Inflammatory macrophage treated with lipopolysaccharide for 4 hours (primary cell): ENCODE results near the gene SIGLECL1.

ENCODE experiments used
- DNase-seq: peaks from one replicate; pipeline ENCODE4 v3.0.0-alpha.2; 2020

SIGLECL1 gene

DNA sequence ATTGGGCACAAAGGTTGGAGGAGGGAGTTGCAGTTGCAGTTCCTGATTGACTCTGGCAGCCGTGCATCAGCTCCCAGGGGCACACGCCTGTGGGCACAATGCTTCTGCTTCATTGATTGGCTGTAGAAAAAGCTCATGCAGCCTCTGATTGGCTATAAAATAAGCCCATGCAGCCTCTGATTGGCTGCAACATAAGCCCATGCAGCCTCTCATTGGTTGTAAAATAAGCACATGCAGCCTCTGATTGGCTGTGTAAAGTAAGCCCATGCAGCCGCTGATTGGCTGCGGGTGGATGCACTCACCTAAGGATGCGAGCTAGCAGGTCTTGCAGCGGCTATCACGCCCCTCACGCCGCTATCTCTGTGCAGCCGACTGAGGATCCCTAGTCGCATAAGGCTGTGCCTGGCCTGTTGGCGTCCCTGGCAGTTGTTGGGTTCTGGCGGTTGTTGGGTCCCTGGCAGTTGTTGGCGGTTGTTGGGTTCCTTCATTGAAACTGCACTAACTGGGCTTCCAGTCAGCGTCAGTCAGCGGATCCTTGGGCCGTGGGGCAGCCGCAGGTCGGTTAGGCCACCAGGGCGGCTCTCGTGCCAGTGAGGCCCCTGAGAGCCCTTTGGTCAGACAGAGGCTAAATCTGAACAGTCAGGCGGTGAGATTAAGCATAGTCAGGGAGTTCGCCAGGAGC, at the start of gene SIGLECL1:
TSS of gene SIGLECL1 (plus strand) at position 295 of the 682 bp plus-strand sequence. CDS start 12,993 bp downstream, outside the sequence.
- DNase-seq: no peak

- DNase-seq: no peak
These were observed 49.2 kb upstream of the SIGLECL1 start for GRCh38 chr19:51201712-51202111.

DNA sequence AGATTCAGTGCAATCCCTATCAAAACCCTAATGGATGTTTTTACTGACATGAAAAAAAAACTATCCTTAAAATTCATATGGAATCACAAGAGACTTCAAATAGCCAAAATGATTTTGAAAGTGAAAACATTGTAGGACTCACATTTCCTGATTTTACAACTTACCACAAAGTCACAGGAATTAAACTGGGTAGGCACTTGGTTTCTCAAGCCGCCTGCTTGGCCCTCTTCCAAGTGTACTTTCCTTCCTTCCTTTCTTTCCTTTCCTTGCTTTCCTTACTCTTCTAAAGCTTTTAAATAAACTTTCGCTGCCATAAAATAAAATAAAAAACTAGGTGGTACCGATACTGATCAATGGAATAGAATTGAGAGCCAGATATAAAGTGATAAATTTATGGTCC, 47.0 kb upstream of the SIGLECL1 start:
- peak; percentile 83 for DNase-seq

- no peak for DNase-seq
These were observed 46.6 kb upstream of the SIGLECL1 start for GRCh38 chr19:51204321-51204720.

DNA sequence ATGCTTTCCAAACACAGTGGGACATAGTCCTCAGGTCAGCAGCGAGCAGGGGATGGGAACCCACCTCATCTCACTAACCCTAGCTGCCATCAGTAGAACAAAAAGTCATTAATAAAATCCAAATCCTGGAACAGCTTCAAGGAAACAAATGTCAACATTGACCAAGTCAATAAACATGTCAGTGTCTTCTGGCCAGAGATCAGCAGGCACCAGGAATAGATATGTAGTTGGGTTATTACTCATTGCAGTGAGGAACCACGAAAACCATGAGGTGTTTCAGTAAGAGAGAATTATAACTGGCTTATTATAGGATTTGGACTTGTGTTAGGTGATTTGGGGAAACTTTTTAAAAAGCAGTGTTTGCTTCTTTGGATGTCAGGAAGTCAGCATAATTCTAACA, 43.1 kb upstream of the SIGLECL1 start:
- DNase-seq: no peak

DNA sequence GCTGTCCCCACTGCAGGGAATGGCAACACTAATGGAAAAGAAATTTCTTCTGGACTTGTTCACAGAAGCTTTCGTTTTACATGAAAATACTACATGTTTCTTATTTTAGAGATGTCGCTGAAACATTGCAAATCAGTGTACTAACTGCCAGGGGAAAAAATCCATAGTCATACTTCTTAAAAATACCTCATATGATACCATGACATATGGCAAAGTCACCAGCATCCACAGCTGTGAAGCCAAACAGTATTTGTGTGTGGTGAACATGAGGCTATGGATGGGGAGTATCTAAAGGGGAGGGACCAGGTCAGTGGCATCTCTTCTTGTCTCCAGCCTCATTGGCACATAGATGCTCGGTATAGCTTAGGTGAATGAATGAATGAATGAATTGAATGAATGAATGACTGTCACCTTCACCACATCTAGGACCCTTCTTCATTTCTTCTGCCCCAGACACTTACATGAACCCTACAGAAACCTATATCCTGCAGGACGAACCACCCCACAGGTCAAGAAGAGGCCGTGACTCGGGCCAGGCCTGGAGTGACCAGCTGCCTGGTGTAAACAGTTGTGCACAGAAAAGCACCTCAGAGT, 40.6 kb upstream of the SIGLECL1 start:
- DNase-seq: no peak

DNA sequence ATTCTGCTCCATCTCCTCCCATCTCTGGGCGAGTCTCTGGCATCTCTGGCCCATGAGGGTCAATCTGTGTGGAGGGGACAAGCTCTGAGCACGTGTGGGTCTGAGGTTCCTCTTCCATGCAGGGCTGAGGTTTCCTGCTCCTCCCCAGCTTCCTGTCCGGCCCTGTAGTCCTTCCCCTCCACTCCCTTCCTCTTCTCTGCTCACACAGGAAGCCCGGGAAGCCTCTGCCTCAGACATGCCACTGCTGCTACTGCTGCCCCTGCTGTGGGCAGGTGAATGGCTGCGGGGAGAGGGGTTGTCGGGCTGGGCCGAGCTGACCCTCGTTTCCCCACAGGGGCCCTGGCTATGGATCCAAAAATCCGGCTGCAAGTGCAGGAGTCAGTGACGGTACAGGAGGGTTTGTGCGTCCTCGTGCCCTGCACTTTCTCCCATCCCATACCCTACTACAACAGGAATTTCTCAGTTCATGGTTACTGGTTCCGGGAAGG, 40.0 kb upstream of the SIGLECL1 start:
- peak; percentile 75 for DNase-seq

- no peak for DNase-seq
These were observed 39.0 kb upstream of the SIGLECL1 start for GRCh38 chr19:51211833-51212232.

GRCh38 chr19:51219307-51219706, 31.6 kb upstream of the SIGLECL1 start:
- DNase-seq: peak; percentile 80

DNA sequence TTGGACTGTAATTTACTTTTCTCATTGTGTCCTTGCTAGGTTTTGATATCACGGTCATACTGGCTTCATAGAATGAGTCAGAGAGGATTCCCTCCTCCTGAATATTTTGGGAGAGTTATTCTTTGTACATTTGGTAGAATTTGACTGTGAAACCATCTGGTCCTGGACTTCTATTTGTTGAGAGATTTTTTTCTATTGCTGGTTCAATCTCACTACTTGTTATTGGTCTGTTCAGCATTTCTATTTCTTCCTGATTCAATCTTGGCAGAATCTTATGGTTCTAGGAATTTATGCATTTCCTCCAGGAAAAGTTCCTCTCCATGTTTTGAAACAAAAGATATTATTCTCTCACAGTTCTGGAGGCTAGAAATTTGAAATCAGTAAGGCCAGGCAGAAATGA, 30.9 kb upstream of the SIGLECL1 start:
- no peak for DNase-seq

GRCh38 chr19:51220996-51221395, 29.9 kb upstream of the SIGLECL1 start:
- DNase-seq: no peak

DNA sequence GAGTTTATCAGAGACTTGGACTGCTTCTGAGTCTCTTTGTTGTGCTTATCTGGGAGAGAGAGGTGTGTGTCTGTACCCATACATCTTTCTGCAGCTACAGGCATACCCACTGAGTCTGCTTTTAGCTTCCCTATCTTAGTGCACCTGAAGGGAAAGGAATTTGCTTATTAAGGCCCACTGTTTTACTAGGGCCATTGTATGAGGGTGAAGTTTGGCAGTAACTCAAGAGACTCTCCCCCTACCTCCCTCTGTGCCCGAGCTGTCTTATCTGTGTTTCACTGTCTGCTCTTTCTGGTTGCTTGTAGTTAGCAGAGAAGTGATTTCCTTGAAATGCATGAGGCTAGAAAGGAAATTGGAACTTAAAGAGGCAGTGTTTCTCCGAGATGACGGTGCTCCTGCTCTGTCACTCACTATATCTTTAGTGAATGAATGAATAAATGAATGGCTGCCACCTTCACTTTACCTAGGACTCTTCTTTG, 26.7 kb upstream of the SIGLECL1 start:
- DNase-seq: no peak

DNA sequence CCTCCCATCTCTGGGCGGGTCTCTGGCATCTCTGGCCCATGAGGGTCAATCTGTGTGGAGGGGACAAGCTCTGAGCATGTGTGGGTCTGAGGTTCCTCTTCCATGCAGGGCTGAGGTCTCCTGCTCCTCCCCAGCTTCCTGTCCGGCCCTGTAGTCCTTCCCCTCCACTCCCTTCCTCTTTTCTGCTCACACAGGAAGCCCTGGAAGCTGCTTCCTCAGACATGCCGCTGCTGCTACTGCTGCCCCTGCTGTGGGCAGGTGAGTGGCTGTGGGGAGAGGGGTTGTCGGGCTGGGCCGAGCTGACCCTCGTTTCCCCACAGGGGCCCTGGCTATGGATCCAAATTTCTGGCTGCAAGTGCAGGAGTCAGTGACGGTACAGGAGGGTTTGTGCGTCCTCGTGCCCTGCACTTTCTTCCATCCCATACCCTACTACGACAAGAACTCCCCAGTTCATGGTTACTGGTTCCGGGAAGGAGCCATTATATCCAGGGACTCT, 25.9 kb upstream of the SIGLECL1 start, which contains the start of gene CD33:
TSS of gene CD33 (plus strand) at position 183 of the 496 bp plus-strand sequence. CDS start at position 222, 39 bp downstream.
- peak; percentile 82 for DNase-seq

- peak; percentile 18 for DNase-seq
These were observed 24.8 kb upstream of the SIGLECL1 start for GRCh38 chr19:51226067-51226466.

GRCh38 chr19:51227326-51227725, 23.6 kb upstream of the SIGLECL1 start:
- peak; percentile 71 for DNase-seq

GRCh38 chr19:51227966-51228365, 22.9 kb upstream of the SIGLECL1 start:
- peak; percentile 68 for DNase-seq

DNA sequence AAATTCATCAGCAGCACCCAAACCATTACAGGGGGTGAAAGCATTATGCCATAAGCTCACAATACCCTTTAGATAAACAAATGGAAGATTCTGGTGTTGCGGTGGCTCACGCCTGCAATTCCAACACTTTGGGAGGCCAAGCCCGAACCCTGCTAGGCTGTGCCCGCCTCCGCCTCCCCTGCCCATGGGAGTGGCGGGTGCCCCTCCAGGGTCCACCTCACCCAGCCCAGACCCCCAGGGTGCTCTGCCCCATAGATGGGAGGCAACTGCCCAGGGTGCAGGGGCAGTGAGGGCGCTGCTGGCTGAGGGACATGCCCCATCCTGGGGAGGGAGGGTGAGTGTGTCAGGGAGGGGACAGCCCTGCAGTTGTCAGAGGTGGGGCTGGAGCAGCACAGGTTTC, 10.0 kb upstream of the SIGLECL1 start:
- no peak for DNase-seq

GRCh38 chr19:51242881-51243630, 7.8 kb upstream of the SIGLECL1 start:
- DNase-seq: no peak

DNA sequence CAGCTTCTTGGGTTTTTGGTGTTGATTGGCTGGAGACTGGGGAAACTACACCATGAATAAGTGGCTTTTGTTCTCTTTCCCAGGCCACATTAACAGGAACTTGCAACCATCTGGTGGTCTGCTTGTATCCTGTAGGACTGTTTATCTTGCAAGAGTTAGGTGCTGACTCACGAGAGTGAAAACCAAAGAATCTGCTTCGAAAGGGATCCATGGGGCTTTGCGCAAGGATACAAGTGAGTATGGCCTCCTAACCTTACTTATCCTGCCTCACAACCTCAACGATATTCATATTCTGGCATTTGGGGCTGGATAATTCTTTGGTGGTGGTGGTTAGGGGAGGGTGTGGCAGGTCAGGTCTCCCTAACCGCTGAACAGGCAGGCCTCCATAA, 4.7 kb upstream of the SIGLECL1 start:
- peak; percentile 88 for DNase-seq

DNA sequence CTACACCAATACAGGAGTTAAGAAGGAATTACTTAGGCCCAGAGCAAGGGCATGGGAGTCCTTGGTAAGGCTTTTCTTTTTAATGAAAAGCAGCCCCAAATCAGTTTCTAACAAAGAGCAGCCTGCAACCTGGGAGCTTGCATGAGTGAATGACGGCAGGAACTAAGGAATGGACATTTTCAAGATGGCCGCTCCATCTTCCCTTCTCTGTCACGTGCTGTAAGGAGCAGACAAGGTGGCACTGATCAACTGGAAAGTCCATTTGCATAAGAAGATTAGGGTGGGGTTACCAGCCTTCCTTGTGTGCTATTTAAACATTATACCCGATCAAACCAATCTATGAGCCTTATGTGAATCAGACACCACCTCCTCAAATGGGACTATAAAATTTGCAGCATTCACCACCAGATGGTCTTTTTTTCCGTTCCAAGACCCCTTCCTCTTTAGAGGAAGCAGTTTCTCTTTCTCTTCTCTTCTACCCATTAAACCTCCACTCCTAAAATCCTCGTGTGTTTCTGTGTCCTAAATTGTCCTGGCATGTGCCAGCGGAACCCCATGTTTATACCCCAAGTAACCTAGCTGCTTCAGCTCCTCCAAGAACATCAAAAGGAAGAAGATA, 2.8 kb upstream of the SIGLECL1 start:
- DNase-seq: no peak

DNA sequence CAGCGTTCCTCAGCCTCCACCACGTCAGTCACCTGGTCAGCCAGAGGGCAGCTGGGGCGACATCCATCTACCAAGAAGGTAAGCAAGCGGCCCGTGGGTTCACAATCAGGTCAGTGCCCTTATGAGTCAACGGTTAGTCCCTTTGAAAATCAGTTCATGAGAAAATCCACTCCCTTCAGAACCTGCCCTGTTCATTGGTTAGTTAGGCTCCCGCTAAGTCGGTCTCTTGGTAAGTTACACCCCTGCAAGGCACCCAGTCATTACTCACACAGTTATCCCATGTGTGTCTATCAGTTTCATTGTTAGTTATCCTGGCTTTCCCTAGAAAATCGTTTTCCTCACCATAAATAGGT, 564 bp downstream of the SIGLECL1 start:
- DNase-seq: no peak

DNA sequence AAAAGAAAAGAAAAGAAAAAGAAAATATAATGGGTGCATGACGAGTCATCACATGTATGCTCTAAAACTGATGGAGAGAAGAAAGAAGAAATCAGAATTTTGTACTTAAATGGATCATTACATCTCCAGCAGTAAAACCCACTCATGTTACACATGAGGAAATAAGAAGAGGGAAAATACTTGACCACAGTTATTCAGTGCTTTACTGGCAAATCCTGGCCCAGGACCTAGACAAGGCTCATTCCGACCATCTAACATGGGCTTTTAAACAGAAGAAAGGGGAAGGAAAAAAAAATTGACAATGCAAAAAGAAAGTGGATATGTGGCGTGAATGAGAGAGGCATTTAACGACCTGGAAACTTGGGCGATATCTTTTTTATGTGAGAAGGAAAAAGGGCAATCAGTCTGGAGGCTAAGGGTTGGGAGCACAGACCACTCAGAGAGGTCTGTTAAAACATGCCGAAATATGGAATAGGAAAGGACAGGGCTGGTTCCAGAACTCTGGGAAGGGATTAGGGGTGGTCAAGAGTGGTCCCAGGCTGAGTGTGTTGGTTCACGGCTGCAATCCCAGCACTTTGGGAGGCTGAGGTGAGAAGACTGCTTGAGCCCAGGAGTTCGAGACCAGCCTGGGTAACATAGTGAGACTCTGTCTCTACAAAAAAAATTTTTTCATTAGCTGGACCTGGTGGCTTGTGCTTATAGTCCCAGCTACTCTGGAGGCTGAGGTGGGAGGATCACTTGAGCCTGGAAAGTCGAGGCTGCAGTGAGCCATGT, 1.6 kb downstream of the SIGLECL1 start:
- DNase-seq: no peak
